ENCODE results near the gene TRIM37. TPM values are rescaled to one million over a fixed set of nuclear protein-coding genes. Genes with fewer than 3 reads are reported as not detected.
"Not testable (repeated sequence)": the region's sequence is repeated elsewhere in the genome, so short reads cannot be mapped to it uniquely, and the experiment has no call there.

TRIM37 gene
- total and polyA plus RNA-seq, 5 donors from 2014 or later: 8.5 to 27.9 (median 11.4) TPM

GRCh38 chr17:59151006-59151405 is 44.3 kb upstream of the TRIM37 start:
- Histone ChIP-seq H3K9me3 (ENCODE audit: control insufficient read depth in 2 of 2, low read length in 2 of 2) (no peaks in the 10 kb centered on the region), H3K4me1 (ENCODE audit: control insufficient read depth, insufficient read depth, low read length, poor library complexity, severe bottlenecking) (peaks cover 51% of the 10 kb centered on the region), H3K36me3 (ENCODE audit: control insufficient read depth, insufficient read depth, low read length) (no peaks in the 10 kb centered on the region), H3K4me3 (ENCODE audit: low read depth, low read length) (peak overlapping the region; percentile 88), H3K27me3 (ENCODE audit: control insufficient read depth, insufficient read depth, low read length) (no peaks in the 10 kb centered on the region), H3K27ac (ENCODE audit: insufficient read depth, low read length, poor library complexity, severe bottlenecking) (peak overlapping the region; percentile 65)
- no peaks in the 10 kb centered on the region for H3K27me3 Mint-ChIP-seq
- peaks cover 20 to 57% (median 47%) of the 10 kb centered on the region in 4 donors for H3K4me1 Mint-ChIP-seq
- H3K36me3 Mint-ChIP-seq: no peaks in the 10 kb centered on the region
- H3K27ac Mint-ChIP-seq: peak overlapping the region in 1 of 3 donors; percentile 83
- H3K4me3 Mint-ChIP-seq: peak overlapping the region; percentile 29 to 85 (median 54)
- DNase-seq (peak in 2 of 3 donors; percentile 39 to 48), ATAC-seq (ENCODE audit: low read depth in 2 of 2) (no peak)
- H3K9me3 Mint-ChIP-seq: no peaks in the 10 kb centered on the region

- Histone ChIP-seq H3K4me1 (ENCODE audit: control insufficient read depth, insufficient read depth, low read length, poor library complexity, severe bottlenecking) (peaks cover 49% of the 10 kb centered on the region), H3K27me3 (ENCODE audit: control insufficient read depth, insufficient read depth, low read length) (no peaks in the 10 kb centered on the region), H3K36me3 (ENCODE audit: control insufficient read depth, insufficient read depth, low read length) (no peaks in the 10 kb centered on the region), H3K4me3 (ENCODE audit: low read depth, low read length) (peak overlapping the region; percentile 88), H3K9me3 (ENCODE audit: control insufficient read depth in 2 of 2, low read length in 2 of 2) (no peaks in the 10 kb centered on the region), H3K27ac (ENCODE audit: insufficient read depth, low read length, poor library complexity, severe bottlenecking) (peak overlapping the region; percentile 61)
- ATAC-seq (ENCODE audit: low read depth in 2 of 2) (peak; percentile 23 to 40), DNase-seq (peak in 1 of 3 donors; percentile 40)
- Mint-ChIP-seq H3K27ac (peak overlapping the region; percentile 6 to 83 (median 56)), H3K4me3 (peak overlapping the region; percentile 35 to 85 (median 63)), H3K4me1 (peaks cover 26 to 65% (median 49%) of the 10 kb centered on the region in 4 donors), H3K27me3 (no peaks in the 10 kb centered on the region), H3K9me3 (no peaks in the 10 kb centered on the region), H3K36me3 (no peaks in the 10 kb centered on the region)
These were observed 43.3 kb upstream of the TRIM37 start for GRCh38 chr17:59149841-59150511.

- Histone ChIP-seq H3K27ac (ENCODE audit: insufficient read depth, low read length, poor library complexity, severe bottlenecking) (no peak overlapping the region), H3K4me3 (ENCODE audit: low read depth, low read length) (peak overlapping the region; percentile 4), H3K36me3 (ENCODE audit: control insufficient read depth, insufficient read depth, low read length) (peaks cover 2% of the 10 kb centered on the region), H3K4me1 (ENCODE audit: control insufficient read depth, insufficient read depth, low read length, poor library complexity, severe bottlenecking) (peaks cover 45% of the 10 kb centered on the region), H3K27me3 (ENCODE audit: control insufficient read depth, insufficient read depth, low read length) (no peaks in the 10 kb centered on the region), H3K9me3 (ENCODE audit: control insufficient read depth in 2 of 2, low read length in 2 of 2) (no peaks in the 10 kb centered on the region)
- peaks cover 26 to 66% (median 49%) of the 10 kb centered on the region in 4 donors for H3K4me1 Mint-ChIP-seq
- peak overlapping the region in 2 of 3 donors; percentile 26 to 83 for H3K27ac Mint-ChIP-seq
- no peak for DNase-seq
- no peak overlapping the region for H3K4me3 Mint-ChIP-seq
- H3K36me3 Mint-ChIP-seq: peaks cover 7% of the 10 kb centered on the region
- H3K9me3 Mint-ChIP-seq: no peaks in the 10 kb centered on the region
- no peaks in the 10 kb centered on the region for H3K27me3 Mint-ChIP-seq
- ATAC-seq (ENCODE audit: low read depth in 2 of 2): no peak
These were observed 42.4 kb upstream of the TRIM37 start for GRCh38 chr17:59149051-59149450.

- Mint-ChIP-seq H3K4me1 (peaks cover 14 to 45% (median 30%) of the 10 kb centered on the region in 4 donors), H3K27ac (peak overlapping the region in 1 of 3 donors; percentile 13), H3K4me3 (no peak overlapping the region), H3K36me3 (peaks cover 8% of the 10 kb centered on the region), H3K27me3 (no peaks in the 10 kb centered on the region), H3K9me3 (no peaks in the 10 kb centered on the region)
- Histone ChIP-seq H3K27me3 (ENCODE audit: control insufficient read depth, insufficient read depth, low read length) (no peaks in the 10 kb centered on the region), H3K36me3 (ENCODE audit: control insufficient read depth, insufficient read depth, low read length) (peaks cover 2% of the 10 kb centered on the region), H3K9me3 (ENCODE audit: control insufficient read depth in 2 of 2, low read length in 2 of 2) (no peaks in the 10 kb centered on the region), H3K4me1 (ENCODE audit: control insufficient read depth, insufficient read depth, low read length, poor library complexity, severe bottlenecking) (peaks cover 15% of the 10 kb centered on the region), H3K4me3 (ENCODE audit: low read depth, low read length) (no peak overlapping the region), H3K27ac (ENCODE audit: insufficient read depth, low read length, poor library complexity, severe bottlenecking) (no peak overlapping the region)
- ATAC-seq (ENCODE audit: low read depth in 2 of 2) (no peak), DNase-seq (no peak)
These were observed 39.0 kb upstream of the TRIM37 start for GRCh38 chr17:59145571-59146096.

GRCh38 chr17:59141860-59142259 is 35.2 kb upstream of the TRIM37 start:
- Histone ChIP-seq H3K4me1 (ENCODE audit: control insufficient read depth, insufficient read depth, low read length, poor library complexity, severe bottlenecking) (no peaks in the 10 kb centered on the region), H3K36me3 (ENCODE audit: control insufficient read depth, insufficient read depth, low read length) (peaks cover 2% of the 10 kb centered on the region), H3K9me3 (ENCODE audit: control insufficient read depth in 2 of 2, low read length in 2 of 2) (no peaks in the 10 kb centered on the region), H3K27me3 (ENCODE audit: control insufficient read depth, insufficient read depth, low read length) (no peaks in the 10 kb centered on the region), H3K27ac (ENCODE audit: insufficient read depth, low read length, poor library complexity, severe bottlenecking) (no peak overlapping the region), H3K4me3 (ENCODE audit: low read depth, low read length) (no peak overlapping the region)
- Mint-ChIP-seq H3K27me3 (no peaks in the 10 kb centered on the region), H3K4me3 (no peak overlapping the region), H3K27ac (peak overlapping the region in 1 of 3 donors; percentile 43), H3K36me3 (peaks cover 12% of the 10 kb centered on the region), H3K9me3 (no peaks in the 10 kb centered on the region), H3K4me1 (peaks cover 7 to 27% (median 17%) of the 10 kb centered on the region in 4 donors)
- ATAC-seq (ENCODE audit: low read depth in 2 of 2) (no peak), DNase-seq (no peak)

DNA sequence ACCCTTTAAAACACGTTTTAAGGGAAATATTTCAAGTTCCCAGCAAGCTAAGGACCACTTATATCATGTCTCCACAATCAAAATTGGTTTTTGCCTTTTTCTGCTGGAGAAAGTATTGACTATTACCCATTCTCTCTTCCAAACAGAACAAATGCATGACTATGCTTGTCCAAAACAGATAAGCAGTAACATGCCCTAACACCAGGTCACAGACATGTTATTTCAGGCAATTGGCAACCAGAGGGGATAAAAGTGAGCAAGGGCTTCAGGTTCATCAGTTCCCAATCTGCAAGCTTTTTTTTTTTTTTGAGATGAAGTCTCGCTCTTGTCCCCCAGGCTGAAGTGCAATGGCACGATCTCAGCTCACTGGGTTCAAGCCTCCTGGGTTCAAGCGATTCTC is 33.3 kb upstream of the TRIM37 start:
- no peaks in the 10 kb centered on the region for H3K4me1 ChIP-seq (ENCODE audit: control insufficient read depth, insufficient read depth, low read length, poor library complexity, severe bottlenecking)
- H3K27me3 Mint-ChIP-seq: no peaks in the 10 kb centered on the region
- no peak overlapping the region for H3K27ac ChIP-seq (ENCODE audit: insufficient read depth, low read length, poor library complexity, severe bottlenecking)
- no peak for DNase-seq
- H3K27ac Mint-ChIP-seq: no peak overlapping the region
- no peaks in the 10 kb centered on the region for H3K27me3 ChIP-seq (ENCODE audit: control insufficient read depth, insufficient read depth, low read length)
- H3K4me1 Mint-ChIP-seq: peaks cover 0 to 14% (median 11%) of the 10 kb centered on the region in 4 donors
- no peak overlapping the region for H3K4me3 ChIP-seq (ENCODE audit: low read depth, low read length)
- H3K36me3 ChIP-seq (ENCODE audit: control insufficient read depth, insufficient read depth, low read length): peaks cover 2% of the 10 kb centered on the region
- no peak for ATAC-seq (ENCODE audit: low read depth in 2 of 2)
- H3K36me3 Mint-ChIP-seq: peaks cover 12% of the 10 kb centered on the region
- H3K9me3 Mint-ChIP-seq: no peaks in the 10 kb centered on the region
- no peaks in the 10 kb centered on the region for H3K9me3 ChIP-seq (ENCODE audit: control insufficient read depth in 2 of 2, low read length in 2 of 2)
- H3K4me3 Mint-ChIP-seq: no peak overlapping the region

DNA sequence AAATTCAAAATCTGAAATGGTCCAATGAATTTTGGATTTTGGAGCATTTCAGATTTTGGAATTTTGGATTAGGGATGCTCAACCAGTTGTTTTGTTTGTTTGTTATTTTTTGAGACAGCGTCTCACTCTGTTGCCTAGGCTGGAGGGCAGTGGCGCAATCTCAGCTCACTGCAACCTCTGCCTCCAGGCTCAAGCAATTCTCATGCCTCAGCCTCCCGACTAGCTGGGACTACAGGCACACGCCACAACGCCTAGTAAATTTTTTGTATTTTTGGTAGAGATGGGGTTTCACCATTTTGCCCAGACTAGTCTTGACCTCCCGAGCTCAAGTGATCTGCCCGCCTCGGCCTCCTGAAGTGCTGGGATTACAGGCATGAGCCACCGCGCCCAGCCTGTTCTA is 31.7 kb upstream of the TRIM37 start:
- H3K4me1 ChIP-seq (ENCODE audit: control insufficient read depth, insufficient read depth, low read length, poor library complexity, severe bottlenecking); H3K27ac Mint-ChIP-seq; H3K4me3 Mint-ChIP-seq; H3K36me3 ChIP-seq (ENCODE audit: control insufficient read depth, insufficient read depth, low read length); ATAC-seq (ENCODE audit: low read depth in 2 of 2); H3K9me3 Mint-ChIP-seq; DNase-seq; H3K27me3 Mint-ChIP-seq; H3K9me3 ChIP-seq (ENCODE audit: control insufficient read depth in 2 of 2, low read length in 2 of 2); H3K36me3 Mint-ChIP-seq; H3K4me3 ChIP-seq (ENCODE audit: low read depth, low read length); H3K27me3 ChIP-seq (ENCODE audit: control insufficient read depth, insufficient read depth, low read length); H3K27ac ChIP-seq (ENCODE audit: insufficient read depth, low read length, poor library complexity, severe bottlenecking): not testable (repeated sequence)
- peaks cover 7 to 18% (median 13%) of the 10 kb centered on the region in 4 donors for H3K4me1 Mint-ChIP-seq

DNA sequence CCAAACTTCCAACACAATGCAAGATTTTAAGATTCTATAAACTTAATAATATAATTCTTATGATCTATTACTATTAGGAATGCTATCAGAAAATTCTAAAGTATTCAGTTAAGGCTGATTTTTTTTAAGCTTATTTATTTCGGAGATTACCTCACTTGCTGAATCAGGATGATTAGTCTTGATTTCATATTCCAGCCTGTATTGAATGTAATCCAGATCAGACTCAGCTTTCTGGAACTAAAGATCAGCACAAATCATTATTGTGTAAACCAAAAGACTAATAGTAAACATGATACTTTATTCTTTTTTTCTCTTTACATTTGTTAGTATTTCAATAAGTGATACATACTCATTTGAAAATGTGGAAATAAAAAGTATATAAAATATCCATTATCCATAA is 24.5 kb upstream of the TRIM37 start:
- Histone ChIP-seq H3K27ac (ENCODE audit: insufficient read depth, low read length, poor library complexity, severe bottlenecking) (no peak overlapping the region), H3K36me3 (ENCODE audit: control insufficient read depth, insufficient read depth, low read length) (peaks cover 12% of the 10 kb centered on the region), H3K27me3 (ENCODE audit: control insufficient read depth, insufficient read depth, low read length) (no peaks in the 10 kb centered on the region), H3K4me1 (ENCODE audit: control insufficient read depth, insufficient read depth, low read length, poor library complexity, severe bottlenecking) (no peaks in the 10 kb centered on the region), H3K9me3 (ENCODE audit: control insufficient read depth in 2 of 2, low read length in 2 of 2) (no peaks in the 10 kb centered on the region), H3K4me3 (ENCODE audit: low read depth, low read length) (no peak overlapping the region)
- Mint-ChIP-seq H3K4me3 (no peak overlapping the region), H3K9me3 (no peaks in the 10 kb centered on the region), H3K4me1 (peaks cover 8 to 16% (median 12%) of the 10 kb centered on the region in 4 donors), H3K27ac (no peak overlapping the region), H3K36me3 (peaks cover 17% of the 10 kb centered on the region), H3K27me3 (no peaks in the 10 kb centered on the region)
- ATAC-seq (ENCODE audit: low read depth in 2 of 2) (no peak), DNase-seq (no peak)

All from CD4-positive, CD25-positive, alpha-beta regulatory T cell (primary cell).